ENCODE results near the gene GCG. TPM values are rescaled to one million over a fixed set of nuclear protein-coding genes. Genes with fewer than 3 reads are reported as not detected.

Gene GCG
- total RNA-seq, 1 experiment from 2014 or later = not detected

DNA sequence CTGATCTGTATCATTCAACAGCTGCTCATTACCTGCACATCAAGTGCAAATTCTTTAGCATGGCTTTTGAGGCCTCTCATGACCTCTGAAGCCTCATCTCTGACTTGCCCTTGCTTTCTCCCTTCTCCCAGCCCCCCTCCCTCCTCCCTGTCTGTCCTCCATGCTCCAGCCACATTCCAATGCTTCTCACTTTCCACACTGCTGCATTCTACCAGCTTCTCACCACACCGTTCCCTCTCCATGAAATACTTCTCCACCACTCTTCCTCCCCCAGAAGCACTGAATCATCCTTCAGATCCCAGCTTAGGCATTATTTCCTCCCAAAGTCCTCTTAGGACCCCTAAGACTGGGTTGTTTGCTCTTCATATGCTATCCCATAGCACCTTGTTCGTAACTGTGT lies 26.9 kb downstream of the GCG start:
- CTCF ChIA-PET = interaction anchor here (0.6 to 1.7 kb wide), 7 partner anchors 9 to 538 kb away, joined by 3 to 7 read pairs (median 4); no protein-coding TSS in a partner anchor
- intact Hi-C loops (cut with micrococcal nuclease) = no loop called here

More for the DNA sequence above, 26.9 kb downstream of the GCG start:
- POLR2A ChIA-PET = no interaction called here
- H3K4me3 ChIP-seq (replicated peaks in 1 of 2; ENCODE audit: low read depth in 1 of 2, low read length in 2 of 2) = no peak overlapping the region
- H3K4me2 ChIP-seq (ENCODE audit: low read length) = no peak overlapping the region
- H2AFZ ChIP-seq (ENCODE audit: low read depth, low read length, poor library complexity, severe bottlenecking) = no peak overlapping the region
- H3K36me3 ChIP-seq (ENCODE audit: control insufficient read depth in 1 of 2, insufficient read depth in 2 of 2, low read length in 2 of 2) = no peaks in the 10 kb centered on the region
- no TSS peak for BruUV-seq (replicated peaks)
- RAD21 ChIA-PET (ENCODE audit: low non-redundant PET in 1 of 2, low total read pairs in 2 of 2, uncharacterized antibody in 2 of 2, unreplicated experiment in 2 of 2) = interaction anchor here in 1 of 2 experiments (0.6 kb wide), 1 partner anchor 42 kb away, joined by 8 read pairs; no protein-coding TSS in a partner anchor
- H3K4me1 ChIP-seq (ENCODE audit: control insufficient read depth in 1 of 2, insufficient read depth in 2 of 2, low read length in 2 of 2) = no peaks in the 10 kb centered on the region
- H3K9me3 ChIP-seq (ENCODE audit: control insufficient read depth in 1 of 2, insufficient read depth in 1 of 2, low read depth in 1 of 2, low read length in 2 of 2) = no peaks in the 10 kb centered on the region
- ATAC-seq (no peak), DNase-seq (ENCODE audit: low read depth, low spot score) (no peak)
- H3K27me3 ChIP-seq (ENCODE audit: insufficient read depth, low read length) = no peaks in the 10 kb centered on the region
- H4K20me1 ChIP-seq (ENCODE audit: insufficient read depth) = no peaks in the 10 kb centered on the region
- H3K79me2 ChIP-seq (ENCODE audit: insufficient read depth, low read length) = no peaks in the 10 kb centered on the region
- H3K9ac ChIP-seq (ENCODE audit: low read length) = no peak overlapping the region
- H3K9me2 ChIP-seq (ENCODE audit: insufficient read depth) = no peaks in the 10 kb centered on the region
- no peak overlapping the region for H3K27ac ChIP-seq (ENCODE audit: low read depth, low read length)
- TF ChIP-seq, protein P1, sequence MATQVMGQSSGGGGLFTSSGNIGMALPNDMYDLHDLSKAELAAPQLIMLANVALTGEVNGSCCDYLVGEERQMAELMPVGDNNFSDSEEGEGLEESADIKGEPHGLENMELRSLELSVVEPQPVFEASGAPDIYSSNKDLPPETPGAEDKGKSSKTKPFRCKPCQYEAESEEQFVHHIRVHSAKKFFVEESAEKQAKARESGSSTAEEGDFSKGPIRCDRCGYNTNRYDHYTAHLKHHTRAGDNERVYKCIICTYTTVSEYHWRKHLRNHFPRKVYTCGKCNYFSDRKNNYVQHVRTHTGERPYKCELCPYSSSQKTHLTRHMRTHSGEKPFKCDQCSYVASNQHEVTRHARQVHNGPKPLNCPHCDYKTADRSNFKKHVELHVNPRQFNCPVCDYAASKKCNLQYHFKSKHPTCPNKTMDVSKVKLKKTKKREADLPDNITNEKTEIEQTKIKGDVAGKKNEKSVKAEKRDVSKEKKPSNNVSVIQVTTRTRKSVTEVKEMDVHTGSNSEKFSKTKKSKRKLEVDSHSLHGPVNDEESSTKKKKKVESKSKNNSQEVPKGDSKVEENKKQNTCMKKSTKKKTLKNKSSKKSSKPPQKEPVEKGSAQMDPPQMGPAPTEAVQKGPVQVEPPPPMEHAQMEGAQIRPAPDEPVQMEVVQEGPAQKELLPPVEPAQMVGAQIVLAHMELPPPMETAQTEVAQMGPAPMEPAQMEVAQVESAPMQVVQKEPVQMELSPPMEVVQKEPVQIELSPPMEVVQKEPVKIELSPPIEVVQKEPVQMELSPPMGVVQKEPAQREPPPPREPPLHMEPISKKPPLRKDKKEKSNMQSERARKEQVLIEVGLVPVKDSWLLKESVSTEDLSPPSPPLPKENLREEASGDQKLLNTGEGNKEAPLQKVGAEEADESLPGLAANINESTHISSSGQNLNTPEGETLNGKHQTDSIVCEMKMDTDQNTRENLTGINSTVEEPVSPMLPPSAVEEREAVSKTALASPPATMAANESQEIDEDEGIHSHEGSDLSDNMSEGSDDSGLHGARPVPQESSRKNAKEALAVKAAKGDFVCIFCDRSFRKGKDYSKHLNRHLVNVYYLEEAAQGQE (IDR thresholded peaks at IDR 0.05; ENCODE audit: low read depth) = no peak
- TF ChIP-seq, protein P2, sequence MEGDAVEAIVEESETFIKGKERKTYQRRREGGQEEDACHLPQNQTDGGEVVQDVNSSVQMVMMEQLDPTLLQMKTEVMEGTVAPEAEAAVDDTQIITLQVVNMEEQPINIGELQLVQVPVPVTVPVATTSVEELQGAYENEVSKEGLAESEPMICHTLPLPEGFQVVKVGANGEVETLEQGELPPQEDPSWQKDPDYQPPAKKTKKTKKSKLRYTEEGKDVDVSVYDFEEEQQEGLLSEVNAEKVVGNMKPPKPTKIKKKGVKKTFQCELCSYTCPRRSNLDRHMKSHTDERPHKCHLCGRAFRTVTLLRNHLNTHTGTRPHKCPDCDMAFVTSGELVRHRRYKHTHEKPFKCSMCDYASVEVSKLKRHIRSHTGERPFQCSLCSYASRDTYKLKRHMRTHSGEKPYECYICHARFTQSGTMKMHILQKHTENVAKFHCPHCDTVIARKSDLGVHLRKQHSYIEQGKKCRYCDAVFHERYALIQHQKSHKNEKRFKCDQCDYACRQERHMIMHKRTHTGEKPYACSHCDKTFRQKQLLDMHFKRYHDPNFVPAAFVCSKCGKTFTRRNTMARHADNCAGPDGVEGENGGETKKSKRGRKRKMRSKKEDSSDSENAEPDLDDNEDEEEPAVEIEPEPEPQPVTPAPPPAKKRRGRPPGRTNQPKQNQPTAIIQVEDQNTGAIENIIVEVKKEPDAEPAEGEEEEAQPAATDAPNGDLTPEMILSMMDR (IDR thresholded peaks at IDR 0.05 in 2 of 3, conservative IDR thresholded peaks at IDR 0.05 in 1 of 3; ENCODE audit: borderline replicate concordance in 1 of 3, insufficient read depth in 1 of 3, low read depth in 2 of 3, low read length in 2 of 3) = no peak
- TF ChIP-seq, protein P3, sequence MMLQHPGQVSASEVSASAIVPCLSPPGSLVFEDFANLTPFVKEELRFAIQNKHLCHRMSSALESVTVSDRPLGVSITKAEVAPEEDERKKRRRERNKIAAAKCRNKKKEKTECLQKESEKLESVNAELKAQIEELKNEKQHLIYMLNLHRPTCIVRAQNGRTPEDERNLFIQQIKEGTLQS (IDR thresholded peaks at IDR 0.05) = no peak
- TF ChIP-seq CEBPB (IDR thresholded peaks at IDR 0.05; ENCODE audit: low read depth) (no peak), EGR1 (IDR thresholded peaks at IDR 0.05; ENCODE audit: low read depth) (no peak), POLR2A (IDR thresholded peaks at IDR 0.05; ENCODE audit: borderline replicate concordance, extremely low read depth, insufficient read depth, insufficient read length) (no peak), SIN3A (IDR thresholded peaks at IDR 0.05; ENCODE audit: low read depth) (no peak), SP1 (IDR thresholded peaks at IDR 0.05; ENCODE audit: low read depth) (no peak)
- TF ChIP-seq, protein P4, sequence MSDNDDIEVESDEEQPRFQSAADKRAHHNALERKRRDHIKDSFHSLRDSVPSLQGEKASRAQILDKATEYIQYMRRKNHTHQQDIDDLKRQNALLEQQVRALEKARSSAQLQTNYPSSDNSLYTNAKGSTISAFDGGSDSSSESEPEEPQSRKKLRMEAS (IDR thresholded peaks at IDR 0.05) = no peak
- TF ChIP-seq, protein P5, sequence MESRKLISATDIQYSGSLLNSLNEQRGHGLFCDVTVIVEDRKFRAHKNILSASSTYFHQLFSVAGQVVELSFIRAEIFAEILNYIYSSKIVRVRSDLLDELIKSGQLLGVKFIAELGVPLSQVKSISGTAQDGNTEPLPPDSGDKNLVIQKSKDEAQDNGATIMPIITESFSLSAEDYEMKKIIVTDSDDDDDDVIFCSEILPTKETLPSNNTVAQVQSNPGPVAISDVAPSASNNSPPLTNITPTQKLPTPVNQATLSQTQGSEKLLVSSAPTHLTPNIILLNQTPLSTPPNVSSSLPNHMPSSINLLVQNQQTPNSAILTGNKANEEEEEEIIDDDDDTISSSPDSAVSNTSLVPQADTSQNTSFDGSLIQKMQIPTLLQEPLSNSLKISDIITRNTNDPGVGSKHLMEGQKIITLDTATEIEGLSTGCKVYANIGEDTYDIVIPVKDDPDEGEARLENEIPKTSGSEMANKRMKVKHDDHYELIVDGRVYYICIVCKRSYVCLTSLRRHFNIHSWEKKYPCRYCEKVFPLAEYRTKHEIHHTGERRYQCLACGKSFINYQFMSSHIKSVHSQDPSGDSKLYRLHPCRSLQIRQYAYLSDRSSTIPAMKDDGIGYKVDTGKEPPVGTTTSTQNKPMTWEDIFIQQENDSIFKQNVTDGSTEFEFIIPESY (IDR thresholded peaks at IDR 0.05; ENCODE audit: extremely low read depth, insufficient replicate concordance, low read length) = no peak

Measured in HCT116 (cell line).